Thyroid gland (tissue), 4 donors: ENCODE data around the gene DISC1.

Source experiments
- POLR2A ChIP-seq, 2 donors: fragments of 450-650 bp; IDR thresholded peaks; one replicate each; pipeline ENCODE4 v1.6.1; 2017; ENCODE audit warnings: antibody characterized with exemption in 2 of 2, mild to moderate bottlenecking in 2 of 2, moderate library complexity in 1 of 2
- TF ChIP-seq, protein P1 (sequence below), 6 experiments: fragments of 200-600 bp in 3 of 6; fragments of 450-650 bp in 3 of 6; sonication (generic) in 3 of 6; IDR thresholded peaks; one replicate each; pipeline ENCODE4 v1.5.1; 2016 to 2019; ENCODE audit warnings: antibody characterized with exemption in 6 of 6, mild to moderate bottlenecking in 2 of 6, inconsistent platforms in 1 of 6, moderate library complexity in 1 of 6

DNA sequence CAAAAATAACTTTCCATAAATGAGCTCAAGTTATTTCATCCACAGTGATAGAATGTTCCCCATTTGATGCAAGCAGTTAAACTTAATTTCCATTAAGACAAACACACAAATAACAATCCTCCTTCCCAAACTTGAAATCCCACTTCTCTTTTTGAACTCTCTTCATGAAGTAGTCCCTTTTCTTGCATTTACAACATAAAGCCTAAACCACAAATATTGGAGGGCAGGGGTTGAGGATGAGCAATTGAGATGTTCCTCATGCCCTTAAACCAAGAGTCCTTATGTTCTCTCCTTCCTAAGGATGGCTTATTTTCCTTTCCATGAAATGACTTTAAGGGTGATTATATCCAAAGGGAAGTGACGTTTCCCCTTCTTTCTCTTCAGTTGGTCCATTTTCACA lies 228.8 kb downstream of the DISC1 start:
- no peak for TF ChIP-seq POLR2A (IDR thresholded peaks at IDR 0.05)
- TF ChIP-seq, protein P1, sequence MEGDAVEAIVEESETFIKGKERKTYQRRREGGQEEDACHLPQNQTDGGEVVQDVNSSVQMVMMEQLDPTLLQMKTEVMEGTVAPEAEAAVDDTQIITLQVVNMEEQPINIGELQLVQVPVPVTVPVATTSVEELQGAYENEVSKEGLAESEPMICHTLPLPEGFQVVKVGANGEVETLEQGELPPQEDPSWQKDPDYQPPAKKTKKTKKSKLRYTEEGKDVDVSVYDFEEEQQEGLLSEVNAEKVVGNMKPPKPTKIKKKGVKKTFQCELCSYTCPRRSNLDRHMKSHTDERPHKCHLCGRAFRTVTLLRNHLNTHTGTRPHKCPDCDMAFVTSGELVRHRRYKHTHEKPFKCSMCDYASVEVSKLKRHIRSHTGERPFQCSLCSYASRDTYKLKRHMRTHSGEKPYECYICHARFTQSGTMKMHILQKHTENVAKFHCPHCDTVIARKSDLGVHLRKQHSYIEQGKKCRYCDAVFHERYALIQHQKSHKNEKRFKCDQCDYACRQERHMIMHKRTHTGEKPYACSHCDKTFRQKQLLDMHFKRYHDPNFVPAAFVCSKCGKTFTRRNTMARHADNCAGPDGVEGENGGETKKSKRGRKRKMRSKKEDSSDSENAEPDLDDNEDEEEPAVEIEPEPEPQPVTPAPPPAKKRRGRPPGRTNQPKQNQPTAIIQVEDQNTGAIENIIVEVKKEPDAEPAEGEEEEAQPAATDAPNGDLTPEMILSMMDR (IDR thresholded peaks at IDR 0.05): no peak
